Endodermal cell (in vitro differentiated cells): ENCODE data around the gene GON7. TPM values are rescaled to one million over a fixed set of nuclear protein-coding genes. Genes with fewer than 3 reads are reported as not detected.

Experiments used
- DNase-seq: peaks from one replicate; pipeline ENCODE4 v3.0.0-alpha.2; 2017
- H3K27ac ChIP-seq: 2 replicates; pipeline ENCODE4 v1.5.1; 2013; ENCODE audit warnings: mild to moderate bottlenecking, low read depth, low read length, moderate library complexity
- H3K27me3 ChIP-seq: 2 replicates; pipeline ENCODE4 v1.6.1; 2013; ENCODE audit warnings: mild to moderate bottlenecking, low read length, moderate library complexity; ENCODE audit not compliant: insufficient read depth, control insufficient read depth, poor library complexity, severe bottlenecking
- H3K36me3 ChIP-seq: 2 replicates; pipeline ENCODE4 v1.7.0; 2013; ENCODE audit warnings: mild to moderate bottlenecking, low read length, moderate library complexity; ENCODE audit not compliant: control insufficient read depth, insufficient read depth
- H3K4me1 ChIP-seq: one replicate; pipeline ENCODE4 v1.7.0; 2013; ENCODE audit warnings: low read length; ENCODE audit not compliant: control insufficient read depth, insufficient read depth
- H3K4me3 ChIP-seq: 2 replicates; pipeline ENCODE4 v1.5.1; 2013; ENCODE audit warnings: mild to moderate bottlenecking, low read length, moderate library complexity
- H3K9ac ChIP-seq: 2 replicates; pipeline ENCODE4 v1.6.1; 2013; ENCODE audit warnings: mild to moderate bottlenecking, low read length, moderate library complexity; ENCODE audit not compliant: poor library complexity, severe bottlenecking; ENCODE audit errors: extremely low read depth
- H3K9me3 ChIP-seq: 2 replicates; pipeline ENCODE4 v1.6.1; 2013; ENCODE audit warnings: mild to moderate bottlenecking, low read length, moderate library complexity; ENCODE audit not compliant: control insufficient read depth
- H3K27ac Mint-ChIP-seq: 2 replicates; pipeline ENCODE4 v1.8.0; 2020; ENCODE audit warnings: mixed read lengths
- H3K27me3 Mint-ChIP-seq: 2 replicates; pipeline ENCODE4 v1.8.0; 2021; ENCODE audit warnings: mild to moderate bottlenecking, mixed read lengths; ENCODE audit not compliant: insufficient read depth
- H3K36me3 Mint-ChIP-seq: 2 replicates; pipeline ENCODE4 v1.8.0; 2020; ENCODE audit warnings: low read depth, mixed read lengths
- H3K4me1 Mint-ChIP-seq: 2 replicates; pipeline ENCODE4 v1.8.0; 2020; ENCODE audit warnings: mixed read lengths
- H3K4me3 Mint-ChIP-seq: 2 replicates; pipeline ENCODE4 v1.8.0; 2020; ENCODE audit warnings: mild to moderate bottlenecking, moderate library complexity, mixed read lengths
- H3K9me3 Mint-ChIP-seq: 2 replicates; pipeline ENCODE4 v1.8.0; 2020; ENCODE audit warnings: mild to moderate bottlenecking, mixed read lengths
- CTCF ChIP-seq: fragments of 200-600 bp; sonication (generic); conservative IDR thresholded peaks from 2 replicates; pipeline ENCODE4 v1.5.0; 2021; ENCODE audit warnings: antibody characterized with exemption, mild to moderate bottlenecking
- WGBS, 2 experiments: methylation state at CpG; one replicate each; pipeline versions ENCODE4 v1.1.5 to v1.1.7; 2013; ENCODE audit warnings: missing lambda C conversion rate in 2 of 2, mixed read lengths in 1 of 2; ENCODE audit not compliant: insufficient coverage in 1 of 2, insufficient read length in 1 of 2; 5-methylcytosine and 5-hydroxymethylcytosine counted together
- total RNA-seq, 2 donors: library from RNA; stranded (reverse); fragmentation: NEBNext Ultra II Directional in 1 of 2; extraction: Animal tissue kit (Norgen Biotek cat#: 25700) in 1 of 2; gene quantifications; 2 replicates in 1 of 2; 3 replicates in 1 of 2; pipeline ENCODE4 v1.2.1, GENCODE V29; 2021

The GON7 gene
- total RNA-seq, 2 donors from 2014 or later: 6.5 to 7.2 TPM

DNA sequence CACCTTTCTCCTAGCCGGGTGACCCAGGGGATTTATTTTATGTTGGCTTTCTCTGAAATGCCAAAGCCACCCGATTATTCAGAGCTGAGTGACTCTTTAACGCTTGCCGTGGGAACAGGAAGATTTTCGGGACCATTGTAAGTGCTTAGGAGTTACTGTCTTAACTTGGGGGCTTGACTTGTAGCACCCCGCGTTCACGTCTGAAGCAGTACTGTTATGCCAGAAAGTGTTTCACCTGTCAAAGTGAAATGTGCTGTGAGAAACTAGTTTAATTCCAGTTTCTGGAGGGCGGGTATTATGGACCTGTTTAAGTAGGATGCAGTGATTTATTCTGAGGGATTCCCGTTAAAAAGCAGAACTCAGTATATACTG, 21.5 kb downstream of the GON7 start:
- Mint-ChIP-seq H3K27me3 (no peaks in the 10 kb centered on the region), H3K36me3 (peaks cover 19% of the 10 kb centered on the region), H3K27ac (peak overlapping the region; percentile 94), H3K4me1 (peaks cover 9% of the 10 kb centered on the region), H3K9me3 (no peaks in the 10 kb centered on the region), H3K4me3 (peak overlapping the region; percentile 92)
- Histone ChIP-seq H3K27me3 (no peaks in the 10 kb centered on the region), H3K9ac (peak overlapping the region; percentile 83), H3K4me1 (peaks cover 2% of the 10 kb centered on the region), H3K27ac (peak overlapping the region; percentile 82), H3K4me3 (peak overlapping the region; percentile 98), H3K36me3 (peaks cover 42% of the 10 kb centered on the region), H3K9me3 (no peaks in the 10 kb centered on the region)
- TF ChIP-seq CTCF: no peak
- no peak for DNase-seq
- WGBS, 2 experiments: 1 to 2% methylated on average over 9 to 10 of the region's 10 CpGs

- 0 to 1% methylated on average over 30 to 124 of the region's 124 CpGs for WGBS, 2 experiments
- Histone ChIP-seq H3K36me3 (peaks cover 42% of the 10 kb centered on the region), H3K9ac (peak within 1 kb of the TSS; percentile 83), H3K4me1 (peaks cover 2% of the 10 kb centered on the region), H3K4me3 (peak within 1 kb of the TSS; percentile 98), H3K9me3 (no peaks in the 10 kb centered on the region), H3K27ac (peak within 1 kb of the TSS; percentile 82), H3K27me3 (no peaks in the 10 kb centered on the region)
- H3K9me3 Mint-ChIP-seq: no peaks in the 10 kb centered on the region
- H3K4me1 Mint-ChIP-seq: peaks cover 9% of the 10 kb centered on the region
- H3K27ac Mint-ChIP-seq: peak within 1 kb of the TSS; percentile 94
- H3K4me3 Mint-ChIP-seq: peak within 1 kb of the TSS; percentile 92
- peak; percentile 68 for TF ChIP-seq CTCF
- DNase-seq: peak; percentile 96
- H3K27me3 Mint-ChIP-seq: no peaks in the 10 kb centered on the region
- peaks cover 19% of the 10 kb centered on the region for H3K36me3 Mint-ChIP-seq
Measured at GRCh38 chr14:93184391-93185348, 22.2 kb downstream of the GON7 start, which contains the start of the genes LYSET and MOAP1. TSS of gene LYSET (plus strand) at chr14:93185317. CDS start at chr14:93185406, 89 bp downstream. TSS of gene MOAP1 (minus strand) at chr14:93184897. CDS start at chr14:93184242, 655 bp downstream.

- H3K4me3 Mint-ChIP-seq: peak overlapping the region; percentile 92
- H3K36me3 ChIP-seq: peaks cover 37% of the 10 kb centered on the region
- no peaks in the 10 kb centered on the region for H3K9me3 Mint-ChIP-seq
- no peak for DNase-seq
- H3K36me3 Mint-ChIP-seq: peaks cover 15% of the 10 kb centered on the region
- peak overlapping the region; percentile 86 for H3K4me3 ChIP-seq
- no peaks in the 10 kb centered on the region for H3K9me3 ChIP-seq
- whole genome bisulfite sequencing, 2 experiments: 52 to 53% methylated on average over 12 to 17 of the region's 17 CpGs
- no peaks in the 10 kb centered on the region for H3K27me3 Mint-ChIP-seq
- H3K27me3 ChIP-seq: no peaks in the 10 kb centered on the region
- peak overlapping the region; percentile 14 for H3K27ac Mint-ChIP-seq
- peak overlapping the region; percentile 82 for H3K9ac ChIP-seq
- peaks cover 2% of the 10 kb centered on the region for H3K4me1 ChIP-seq
- no peak overlapping the region for H3K27ac ChIP-seq
- TF ChIP-seq CTCF: no peak
- H3K4me1 Mint-ChIP-seq: peaks cover 9% of the 10 kb centered on the region
Measured at GRCh38 chr14:93183596-93184317, 23.1 kb downstream of the GON7 start.
